DMS 273 treated with DMSO at 0.1 percent for 48 hours (cell line): ENCODE measurements around the gene CGNL1.

ENCODE experiments used
- DNase-seq: peaks from one replicate; lab custom pipeline; 2025; lab: John Stamatoyannopoulos, UW

The CGNL1 gene

GRCh38 chr15:57375827-57376695 is at the start of gene CGNL1:
CGNL1 (plus strand) TSS chr15:57376505; CDS start chr15:57438000, 61,495 bp downstream.
- DNase-seq = no peak

GRCh38 chr15:57327985-57328471 is 48.3 kb upstream of the CGNL1 start:
- no peak for DNase-seq

GRCh38 chr15:57328479-57328878 is 47.8 kb upstream of the CGNL1 start:
- no peak for DNase-seq

GRCh38 chr15:57328897-57329296 is 47.4 kb upstream of the CGNL1 start:
- DNase-seq = no peak

GRCh38 chr15:57329582-57330367 is 46.5 kb upstream of the CGNL1 start:
- DNase-seq = no peak

- no peak for DNase-seq
Measured at GRCh38 chr15:57330619-57331340, 45.5 kb upstream of the CGNL1 start.

- no peak for DNase-seq
Measured at GRCh38 chr15:57332326-57332725, 44.0 kb upstream of the CGNL1 start.

- DNase-seq = no peak
Measured at GRCh38 chr15:57333487-57333886, 42.8 kb upstream of the CGNL1 start.

- DNase-seq = no peak
Measured at GRCh38 chr15:57334257-57334656, 42.0 kb upstream of the CGNL1 start.

- no peak for DNase-seq
Measured at GRCh38 chr15:57335293-57335715, 41.0 kb upstream of the CGNL1 start.

- no peak for DNase-seq
Measured at GRCh38 chr15:57335719-57336118, 40.6 kb upstream of the CGNL1 start.

GRCh38 chr15:57337868-57338411 is 38.4 kb upstream of the CGNL1 start:
- DNase-seq = no peak

- no peak for DNase-seq
Measured at GRCh38 chr15:57339321-57339720, 37.0 kb upstream of the CGNL1 start.

GRCh38 chr15:57340682-57341259 is 35.5 kb upstream of the CGNL1 start:
- DNase-seq = no peak

- no peak for DNase-seq
Measured at GRCh38 chr15:57343048-57343447, 33.3 kb upstream of the CGNL1 start.

GRCh38 chr15:57343498-57343897 is 32.8 kb upstream of the CGNL1 start:
- DNase-seq = no peak

- no peak for DNase-seq
Measured at GRCh38 chr15:57344282-57344681, 32.0 kb upstream of the CGNL1 start.

- no peak for DNase-seq
Measured at GRCh38 chr15:57345584-57345983, 30.7 kb upstream of the CGNL1 start.

GRCh38 chr15:57348081-57348480 is 28.2 kb upstream of the CGNL1 start:
- DNase-seq = no peak

GRCh38 chr15:57352535-57353316 is 23.6 kb upstream of the CGNL1 start:
- no peak for DNase-seq

- DNase-seq = no peak
Measured at GRCh38 chr15:57353317-57353804, 22.9 kb upstream of the CGNL1 start.
